ENCODE results near the gene RGS10.
A peak's percentile ranks its signal among the peaks of the same experiment; 100 is the strongest.

The RGS10 gene

GRCh38 chr10:119517235-119518141 lies 25.0 kb downstream of the RGS10 start:
- peaks cover 19% of the 10 kb centered on the region for H3K36me3 ChIP-seq (ENCODE audit: control insufficient read depth, insufficient read depth, low read length)
- no peak overlapping the region for H3K4me3 ChIP-seq (ENCODE audit: extremely low read depth, insufficient read depth, low read length, poor library complexity, severe bottlenecking)
- no peaks in the 10 kb centered on the region for H3K9me3 ChIP-seq (ENCODE audit: control insufficient read depth, low read length)
- H3K4me1 ChIP-seq (ENCODE audit: control insufficient read depth, insufficient read depth, low read length, poor library complexity, severe bottlenecking), result peaks cover 71% of the 10 kb centered on the region
- peak overlapping the region; percentile 62 for H3K27ac ChIP-seq (ENCODE audit: low read depth, low read length, severe bottlenecking)
- WGBS, 2 experiments (ENCODE audit: insufficient coverage in 2 of 2), result 91 to 93% methylated on average over 16 to 17 of the region's 21 CpGs

DNA sequence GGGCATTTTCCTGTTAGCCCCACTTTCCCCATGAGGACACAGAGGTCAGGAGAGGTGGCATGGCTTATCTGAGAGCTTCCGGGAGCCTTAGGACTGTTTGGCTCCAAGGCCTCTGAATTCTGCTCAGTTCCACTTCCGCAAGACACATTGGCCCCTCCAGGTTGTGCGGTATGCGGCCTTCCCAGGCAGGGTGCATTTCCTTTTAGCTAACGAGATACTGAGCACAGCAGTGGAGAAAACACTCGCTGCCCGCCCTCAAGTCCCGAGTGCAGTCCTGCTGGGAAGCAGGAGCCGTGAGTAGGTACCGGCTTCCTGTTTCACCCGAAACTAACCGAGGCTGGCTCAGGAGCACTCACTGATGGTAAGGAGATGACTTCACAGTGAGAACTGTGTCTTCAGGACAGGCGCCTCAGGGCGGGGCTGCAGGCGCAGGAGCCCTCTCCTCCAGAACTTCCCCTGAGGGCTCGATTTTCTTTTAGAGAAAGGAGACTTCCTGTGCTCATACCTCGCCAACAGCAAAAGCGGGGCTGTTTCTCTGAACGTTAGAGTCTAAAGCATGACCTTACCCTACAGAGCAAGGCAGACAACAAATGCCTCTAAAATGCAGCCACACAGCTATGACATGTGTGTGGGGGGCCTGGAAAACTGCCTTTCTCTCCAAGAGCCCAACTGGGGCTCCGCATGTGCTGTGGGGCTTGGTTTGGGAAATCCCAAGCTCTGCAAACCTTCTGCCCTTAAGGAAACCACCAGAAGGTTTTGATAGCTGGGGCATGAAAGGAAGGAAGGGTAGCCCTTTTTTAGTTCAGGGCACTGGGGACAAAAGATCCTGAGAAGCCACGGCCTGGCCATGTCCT lies 25.9 kb downstream of the RGS10 start:
- Histone ChIP-seq H3K36me3 (ENCODE audit: control insufficient read depth, insufficient read depth, low read length) (peaks cover 26% of the 10 kb centered on the region), H3K27ac (ENCODE audit: low read depth, low read length, severe bottlenecking) (peak overlapping the region; percentile 62), H3K9me3 (ENCODE audit: control insufficient read depth, low read length) (no peaks in the 10 kb centered on the region), H3K4me3 (ENCODE audit: extremely low read depth, insufficient read depth, low read length, poor library complexity, severe bottlenecking) (no peak overlapping the region), H3K4me1 (ENCODE audit: control insufficient read depth, insufficient read depth, low read length, poor library complexity, severe bottlenecking) (peaks cover 63% of the 10 kb centered on the region)
- WGBS, 2 experiments (ENCODE audit: insufficient coverage in 2 of 2), result 55 to 56% methylated on average over 16 to 18 of the region's 21 CpGs

GRCh38 chr10:119515511-119516045 lies 26.9 kb downstream of the RGS10 start:
- H3K27ac ChIP-seq (ENCODE audit: low read depth, low read length, severe bottlenecking), result no peak overlapping the region
- WGBS, 2 experiments (ENCODE audit: insufficient coverage in 2 of 2), result 87 to 94% methylated on average over 9 to 10 of the region's 10 CpGs
- no peaks in the 10 kb centered on the region for H3K9me3 ChIP-seq (ENCODE audit: control insufficient read depth, low read length)
- H3K36me3 ChIP-seq (ENCODE audit: control insufficient read depth, insufficient read depth, low read length), result peaks cover 33% of the 10 kb centered on the region
- H3K4me1 ChIP-seq (ENCODE audit: control insufficient read depth, insufficient read depth, low read length, poor library complexity, severe bottlenecking), result peaks cover 53% of the 10 kb centered on the region
- no peak overlapping the region for H3K4me3 ChIP-seq (ENCODE audit: extremely low read depth, insufficient read depth, low read length, poor library complexity, severe bottlenecking)

DNA sequence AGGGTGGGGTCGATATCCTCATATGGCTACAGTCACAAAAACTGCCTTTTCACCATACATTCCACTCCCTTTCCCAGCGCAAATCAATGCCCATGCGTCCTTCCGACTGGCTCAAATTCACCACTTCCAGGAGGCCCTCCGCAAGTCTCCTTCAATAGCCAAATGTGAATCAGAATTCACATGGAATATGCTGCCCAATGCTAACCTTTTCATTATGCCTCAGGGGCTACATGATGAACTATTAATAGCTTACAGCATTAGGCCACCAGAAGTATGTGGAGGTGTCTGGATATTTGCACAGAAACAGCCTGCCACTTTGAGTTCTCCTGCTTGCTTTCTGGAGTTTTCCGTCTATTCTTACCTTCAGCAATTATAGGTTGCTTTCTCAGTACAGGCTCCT lies 27.7 kb downstream of the RGS10 start:
- no peak overlapping the region for H3K27ac ChIP-seq (ENCODE audit: low read depth, low read length, severe bottlenecking)
- no peaks in the 10 kb centered on the region for H3K9me3 ChIP-seq (ENCODE audit: control insufficient read depth, low read length)
- H3K4me1 ChIP-seq (ENCODE audit: control insufficient read depth, insufficient read depth, low read length, poor library complexity, severe bottlenecking), result peaks cover 45% of the 10 kb centered on the region
- H3K36me3 ChIP-seq (ENCODE audit: control insufficient read depth, insufficient read depth, low read length), result peaks cover 33% of the 10 kb centered on the region
- WGBS, 2 experiments (ENCODE audit: insufficient coverage in 2 of 2), result 95 to 98% methylated on average over 5 of the region's 6 CpGs
- H3K4me3 ChIP-seq (ENCODE audit: extremely low read depth, insufficient read depth, low read length, poor library complexity, severe bottlenecking), result no peak overlapping the region

DNA sequence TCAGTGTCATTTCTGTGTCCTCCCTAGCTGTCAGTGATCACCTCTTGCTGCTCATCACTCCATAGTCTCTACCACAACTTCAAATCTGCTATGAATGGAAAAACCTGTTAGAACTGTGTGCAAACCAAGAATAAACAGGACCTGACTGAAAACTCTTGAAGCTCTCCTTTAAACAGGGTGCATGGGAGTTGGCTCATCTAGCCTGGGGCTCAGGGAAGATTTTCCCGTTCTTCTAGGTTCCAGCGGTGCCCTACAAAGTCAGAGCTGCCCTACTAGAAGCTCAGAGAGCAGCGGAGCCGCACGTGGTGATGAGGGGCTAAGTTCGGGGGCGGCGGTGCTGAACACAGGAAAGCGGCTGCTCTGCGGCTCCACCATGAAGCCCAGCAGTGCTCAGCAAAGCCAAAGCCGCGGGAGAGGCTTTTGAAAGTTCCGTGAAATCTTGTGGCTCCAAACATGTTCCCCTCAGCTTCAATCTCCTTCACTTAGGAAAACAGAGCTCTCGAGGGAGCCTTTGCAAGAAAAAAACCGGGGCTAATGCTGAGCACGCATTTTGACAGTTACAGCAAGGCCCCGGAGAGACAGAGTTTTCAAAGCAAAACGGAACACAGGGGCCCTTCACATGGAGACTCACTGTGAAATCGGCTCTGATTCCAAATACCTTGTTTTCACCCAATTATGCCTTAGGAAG lies 30.5 kb downstream of the RGS10 start:
- 84 to 90% methylated on average over 16 to 18 of the region's 19 CpGs for WGBS, 2 experiments (ENCODE audit: insufficient coverage in 2 of 2)
- H3K4me3 ChIP-seq (ENCODE audit: extremely low read depth, insufficient read depth, low read length, poor library complexity, severe bottlenecking), result no peak overlapping the region
- H3K27ac ChIP-seq (ENCODE audit: low read depth, low read length, severe bottlenecking), result no peak overlapping the region
- no peaks in the 10 kb centered on the region for H3K9me3 ChIP-seq (ENCODE audit: control insufficient read depth, low read length)
- peaks cover 43% of the 10 kb centered on the region for H3K36me3 ChIP-seq (ENCODE audit: control insufficient read depth, insufficient read depth, low read length)
- H3K4me1 ChIP-seq (ENCODE audit: control insufficient read depth, insufficient read depth, low read length, poor library complexity, severe bottlenecking), result peaks cover 21% of the 10 kb centered on the region

DNA sequence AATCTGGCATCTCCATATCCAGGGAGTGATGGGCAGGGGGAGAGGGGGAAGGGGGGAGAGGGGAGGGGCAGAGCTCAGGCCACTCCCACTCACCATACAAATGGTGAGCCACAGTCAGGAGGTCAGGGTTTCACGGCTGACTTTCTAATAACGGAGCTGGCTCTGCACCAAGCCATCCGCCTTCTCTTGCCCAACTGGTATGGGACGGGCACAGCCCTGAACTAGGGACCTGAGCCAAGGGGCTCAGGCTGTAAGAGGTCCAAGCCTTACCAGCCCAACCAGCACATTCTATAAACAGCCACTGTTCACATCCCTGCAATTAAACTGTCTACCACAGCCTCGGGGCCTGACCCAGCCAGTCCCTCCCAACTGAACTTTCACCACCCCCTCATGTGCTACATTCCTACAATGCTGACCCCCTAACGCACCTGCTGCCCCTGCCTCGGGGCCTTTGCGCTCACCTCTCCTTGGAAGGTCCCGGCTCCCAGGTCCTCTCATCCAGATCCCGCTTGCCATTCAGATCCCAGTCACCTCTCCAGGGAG lies 32.5 kb downstream of the RGS10 start:
- peaks cover 2% of the 10 kb centered on the region for H3K4me1 ChIP-seq (ENCODE audit: control insufficient read depth, insufficient read depth, low read length, poor library complexity, severe bottlenecking)
- H3K4me3 ChIP-seq (ENCODE audit: extremely low read depth, insufficient read depth, low read length, poor library complexity, severe bottlenecking), result no peak overlapping the region
- H3K27ac ChIP-seq (ENCODE audit: low read depth, low read length, severe bottlenecking), result no peak overlapping the region
- WGBS, 2 experiments (ENCODE audit: insufficient coverage in 2 of 2), result 82 to 86% methylated on average over 9 to 10 of the region's 10 CpGs
- H3K9me3 ChIP-seq (ENCODE audit: control insufficient read depth, low read length), result no peaks in the 10 kb centered on the region
- H3K36me3 ChIP-seq (ENCODE audit: control insufficient read depth, insufficient read depth, low read length), result peaks cover 39% of the 10 kb centered on the region

DNA sequence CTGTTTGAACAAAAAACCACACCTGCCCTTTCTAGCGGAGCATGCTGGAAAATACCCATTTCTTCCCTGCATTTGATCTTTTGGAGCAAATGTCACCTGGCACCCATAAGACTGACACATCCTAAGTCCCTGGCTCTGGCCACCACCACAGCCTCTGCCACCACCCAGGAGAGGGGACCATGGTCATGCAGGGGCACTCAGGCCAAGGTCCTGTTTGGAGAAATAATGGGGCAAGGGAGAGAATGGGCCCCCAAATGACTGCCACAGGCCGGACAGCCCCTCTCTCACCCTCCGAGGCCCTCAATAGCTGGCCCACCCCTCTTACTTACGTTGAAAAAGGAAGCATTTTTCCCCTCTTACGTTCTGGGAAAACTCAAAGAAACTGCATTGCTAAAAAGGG lies 35.4 kb downstream of the RGS10 start:
- H3K4me3 ChIP-seq (ENCODE audit: extremely low read depth, insufficient read depth, low read length, poor library complexity, severe bottlenecking), result no peak overlapping the region
- 74 to 86% methylated on average over 1 to 5 of the region's 5 CpGs for WGBS, 2 experiments (ENCODE audit: insufficient coverage in 2 of 2)
- peaks cover 8% of the 10 kb centered on the region for H3K4me1 ChIP-seq (ENCODE audit: control insufficient read depth, insufficient read depth, low read length, poor library complexity, severe bottlenecking)
- peaks cover 23% of the 10 kb centered on the region for H3K36me3 ChIP-seq (ENCODE audit: control insufficient read depth, insufficient read depth, low read length)
- no peaks in the 10 kb centered on the region for H3K9me3 ChIP-seq (ENCODE audit: control insufficient read depth, low read length)
- no peak overlapping the region for H3K27ac ChIP-seq (ENCODE audit: low read depth, low read length, severe bottlenecking)

GRCh38 chr10:119505588-119506315 lies 36.8 kb downstream of the RGS10 start:
- 95 to 97% methylated on average over 14 to 20 of the region's 21 CpGs for WGBS, 2 experiments (ENCODE audit: insufficient coverage in 2 of 2)
- H3K36me3 ChIP-seq (ENCODE audit: control insufficient read depth, insufficient read depth, low read length), result peaks cover 10% of the 10 kb centered on the region
- H3K9me3 ChIP-seq (ENCODE audit: control insufficient read depth, low read length), result no peaks in the 10 kb centered on the region
- no peak overlapping the region for H3K27ac ChIP-seq (ENCODE audit: low read depth, low read length, severe bottlenecking)
- H3K4me3 ChIP-seq (ENCODE audit: extremely low read depth, insufficient read depth, low read length, poor library complexity, severe bottlenecking), result no peak overlapping the region
- H3K4me1 ChIP-seq (ENCODE audit: control insufficient read depth, insufficient read depth, low read length, poor library complexity, severe bottlenecking), result peaks cover 10% of the 10 kb centered on the region

- Histone ChIP-seq H3K4me3 (ENCODE audit: extremely low read depth, insufficient read depth, low read length, poor library complexity, severe bottlenecking) (no peak overlapping the region), H3K27ac (ENCODE audit: low read depth, low read length, severe bottlenecking) (no peak overlapping the region), H3K36me3 (ENCODE audit: control insufficient read depth, insufficient read depth, low read length) (peaks cover 10% of the 10 kb centered on the region), H3K4me1 (ENCODE audit: control insufficient read depth, insufficient read depth, low read length, poor library complexity, severe bottlenecking) (peaks cover 10% of the 10 kb centered on the region), H3K9me3 (ENCODE audit: control insufficient read depth, low read length) (no peaks in the 10 kb centered on the region)
- WGBS, 2 experiments (ENCODE audit: insufficient coverage in 2 of 2), result 95 to 96% methylated on average over 9 to 11 of the region's 12 CpGs
Observed at GRCh38 chr10:119505131-119505551, 37.4 kb downstream of the RGS10 start.

All from mesodermal cell (in vitro differentiated cells).